Hematopoietic multipotent progenitor cell treated with erythropoietin and hydrocortisone succinate and interleukin-3 and kit ligand, for 15 days (in vitro differentiated cells): ENCODE measurements around the gene DCUN1D2.
"Not testable (repeated sequence)": the region's sequence is repeated elsewhere in the genome, so short reads cannot be mapped to it uniquely, and the experiment has no call there.

Experiments
- DNase-seq: peaks from one replicate; pipeline ENCODE4 v3.0.0-alpha.2; 2015; ENCODE audit warnings: low spot score

DCUN1D2 gene

DNA sequence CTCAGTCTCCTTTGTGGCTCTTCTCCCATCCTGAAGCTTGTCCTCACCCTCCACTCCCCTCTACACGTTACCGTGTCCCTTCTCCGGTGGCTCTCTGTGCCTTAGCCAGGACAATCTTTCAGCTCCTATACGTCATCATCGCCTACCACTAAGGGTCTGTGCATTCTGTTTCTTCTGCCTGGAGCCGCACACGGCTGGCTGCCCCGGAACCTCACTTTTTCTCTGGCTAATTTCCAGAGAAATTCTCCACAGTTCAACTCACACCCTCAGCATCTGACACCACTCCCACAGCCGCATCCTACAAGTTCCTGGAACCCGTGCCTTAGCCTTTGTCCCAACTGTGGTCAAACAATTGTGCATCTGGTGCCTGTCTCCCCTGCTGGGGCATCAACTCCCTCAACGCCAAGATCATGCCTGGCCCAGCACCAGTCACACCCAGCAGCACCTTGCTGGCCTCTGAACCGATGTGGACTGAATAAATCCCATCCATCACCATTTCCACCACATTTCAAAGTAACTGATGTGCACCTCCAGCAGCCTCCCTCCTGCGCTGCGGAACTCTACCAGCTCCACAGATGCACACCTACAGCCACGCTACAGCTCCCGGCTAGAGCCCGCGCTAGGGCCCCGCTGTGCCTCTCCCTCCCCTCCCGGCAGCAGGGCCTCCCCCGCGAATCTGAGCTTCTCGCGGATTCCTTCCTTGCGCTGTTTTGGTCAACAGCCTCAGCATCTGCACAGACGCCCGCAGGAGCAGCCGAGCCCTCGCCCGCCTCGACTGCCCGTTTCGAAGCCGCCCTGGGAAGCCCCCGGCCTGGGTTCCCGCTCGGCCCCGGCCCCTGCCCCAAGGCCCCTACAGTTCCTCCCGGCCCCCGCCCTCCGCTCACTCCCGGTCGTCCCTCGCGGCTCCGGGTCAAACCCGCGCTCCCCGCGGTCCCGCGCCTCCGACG is 689 bp downstream of the DCUN1D2 start:
- DNase-seq = no peak

DNA sequence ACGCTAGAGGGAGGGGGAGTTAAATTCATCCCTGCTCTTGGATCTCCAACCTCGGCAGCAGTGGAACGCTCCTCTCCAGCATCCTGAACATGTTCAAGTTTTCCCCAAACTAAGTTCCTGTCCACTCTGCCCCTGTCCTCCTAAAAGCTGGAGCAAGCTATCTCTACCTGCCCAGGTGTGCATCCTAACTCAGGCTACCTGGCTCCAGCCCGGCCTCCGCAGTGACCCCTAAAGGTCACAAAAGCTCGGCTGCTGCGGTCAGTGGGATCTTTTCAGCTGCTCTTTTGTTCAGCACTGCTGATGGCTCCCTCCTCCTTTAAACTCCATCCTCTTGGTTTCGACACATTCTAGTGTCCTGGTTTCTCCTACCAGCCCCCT is 1.4 kb downstream of the DCUN1D2 start:
- no peak for DNase-seq

DNA sequence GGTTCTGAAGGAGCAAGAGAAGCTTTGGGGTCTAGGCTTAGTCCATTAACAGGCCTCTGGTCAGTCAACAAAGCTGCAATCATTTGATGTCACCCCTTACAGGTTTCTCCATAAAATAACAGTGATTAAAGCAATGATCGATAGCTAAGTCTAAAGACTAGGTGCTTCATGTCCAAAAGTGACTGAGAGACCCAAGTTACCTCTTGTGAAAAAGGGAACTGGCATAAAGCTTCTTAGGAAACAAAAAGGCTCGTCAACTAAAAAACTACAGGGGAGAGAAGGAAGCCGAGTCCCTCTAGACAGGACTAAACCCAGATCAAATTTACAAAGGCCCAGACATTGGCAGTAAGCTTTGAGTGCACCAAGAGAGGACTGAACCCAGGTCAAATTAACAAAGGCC is 2.2 kb downstream of the DCUN1D2 start:
- DNase-seq = no peak

DNA sequence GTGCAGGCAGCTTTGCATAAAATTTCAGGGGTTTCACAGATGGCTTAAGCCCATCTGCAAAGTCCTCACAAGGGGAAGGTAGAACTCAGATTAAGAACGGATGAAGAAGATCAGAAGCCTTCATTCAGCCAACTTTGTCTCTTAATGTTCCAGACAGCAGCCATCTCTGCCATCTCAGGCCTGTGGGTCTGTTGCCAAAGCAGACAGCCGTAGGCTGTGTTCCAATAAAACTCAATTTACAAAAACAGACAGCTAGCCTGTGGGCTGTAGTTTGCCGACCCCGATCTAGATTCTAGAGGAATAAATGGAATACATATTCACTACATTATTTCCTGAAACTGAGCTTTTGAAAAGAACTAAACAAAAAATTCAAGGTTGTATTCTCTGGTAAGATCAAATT is 3.8 kb downstream of the DCUN1D2 start:
- no peak for DNase-seq

DNA sequence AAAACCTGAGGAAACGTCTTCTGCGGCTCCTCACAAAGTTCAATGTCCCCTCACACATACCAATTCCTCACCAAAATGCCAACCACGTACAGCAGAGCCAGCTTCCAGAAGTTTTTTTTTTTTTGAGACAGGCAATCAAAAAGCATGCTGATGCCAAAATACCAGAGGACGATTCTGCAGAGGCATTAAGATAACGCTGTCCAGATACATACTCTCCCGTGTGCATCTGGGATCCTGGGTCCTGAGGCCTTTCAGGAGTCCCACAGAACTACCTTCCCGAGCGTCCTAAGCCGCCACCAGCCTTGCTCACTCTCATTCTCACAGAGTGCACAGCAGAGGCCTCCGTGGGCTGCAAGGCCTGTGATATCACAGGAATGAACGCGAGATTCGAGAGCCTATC is 5.0 kb downstream of the DCUN1D2 start:
- DNase-seq = no peak

DNA sequence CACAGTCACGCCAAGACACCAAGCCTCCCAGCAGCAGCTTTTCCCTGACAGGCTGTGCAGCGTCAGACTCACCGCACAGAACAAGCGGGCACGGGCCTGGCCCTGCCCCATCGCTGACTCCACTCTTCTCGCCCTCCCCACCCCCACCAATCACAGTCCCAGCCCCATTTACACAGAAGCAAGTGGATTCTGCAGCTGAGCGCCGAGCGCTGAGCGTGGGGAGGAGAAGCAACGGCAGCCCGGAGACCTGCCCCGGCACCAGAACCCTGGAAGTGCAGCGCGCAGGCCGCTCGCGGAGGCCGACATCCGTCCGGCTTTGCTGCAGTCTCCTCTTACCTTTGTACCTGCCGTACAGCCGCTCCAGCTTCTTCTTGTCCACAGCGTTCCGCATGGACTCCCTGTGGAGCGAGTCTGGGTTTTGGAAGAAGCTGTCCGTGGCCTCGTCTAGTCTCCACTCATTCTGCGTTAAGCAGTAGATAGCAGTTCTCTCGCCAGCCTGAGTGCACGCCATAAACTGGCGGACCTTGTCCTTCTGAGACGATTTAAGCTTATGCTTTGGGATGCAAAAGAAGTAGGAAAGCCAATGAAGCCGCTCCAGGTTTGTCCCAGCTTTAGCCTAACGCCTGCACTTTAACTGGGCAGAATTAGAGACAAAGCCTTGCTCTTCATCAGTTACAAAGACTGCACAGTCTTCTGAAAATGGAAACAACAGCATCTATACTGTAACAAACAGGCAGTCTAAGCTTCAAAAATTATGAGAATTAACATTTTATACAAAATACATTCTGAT is 6.8 kb downstream of the DCUN1D2 start:
- DNase-seq = no peak

DNA sequence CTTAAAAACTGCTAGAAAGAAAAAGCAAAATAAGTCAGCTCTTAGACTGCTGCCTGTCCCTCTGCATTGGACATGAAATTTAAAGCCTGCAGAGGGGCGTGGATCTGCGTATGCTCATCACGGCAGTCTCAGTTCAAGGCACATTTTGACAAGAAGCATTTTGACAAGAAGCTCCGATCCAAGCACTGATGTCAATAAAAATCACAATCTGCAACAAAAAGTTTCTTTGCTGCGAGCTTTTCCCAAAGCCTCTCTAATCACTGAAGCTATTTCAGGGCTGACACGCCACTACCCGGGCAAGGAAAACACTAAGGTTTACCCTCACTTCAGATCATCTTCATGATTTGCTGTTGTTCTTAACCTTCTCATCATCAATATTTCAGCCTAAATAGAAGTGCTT is 7.4 kb downstream of the DCUN1D2 start:
- no peak for DNase-seq

DNA sequence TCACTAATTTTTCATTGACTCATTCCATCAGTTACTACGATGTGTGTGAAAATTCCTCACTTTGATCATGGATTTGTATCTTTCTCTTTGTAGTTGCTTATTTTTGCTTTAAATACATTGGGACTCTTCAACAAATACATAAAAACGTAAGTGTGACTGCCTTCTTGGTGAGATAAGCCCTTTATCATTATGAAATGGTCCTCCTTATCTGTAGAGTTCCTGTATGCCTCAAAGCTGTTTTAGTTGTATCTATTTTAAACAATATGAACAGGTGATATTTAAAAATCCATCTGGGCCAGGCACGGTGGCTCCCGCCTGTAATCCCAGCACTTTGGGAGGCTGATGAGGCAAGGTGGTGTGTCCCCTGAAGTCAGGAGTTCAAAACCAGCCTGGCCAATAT is 11.3 kb downstream of the DCUN1D2 start:
- DNase-seq = no peak

DNA sequence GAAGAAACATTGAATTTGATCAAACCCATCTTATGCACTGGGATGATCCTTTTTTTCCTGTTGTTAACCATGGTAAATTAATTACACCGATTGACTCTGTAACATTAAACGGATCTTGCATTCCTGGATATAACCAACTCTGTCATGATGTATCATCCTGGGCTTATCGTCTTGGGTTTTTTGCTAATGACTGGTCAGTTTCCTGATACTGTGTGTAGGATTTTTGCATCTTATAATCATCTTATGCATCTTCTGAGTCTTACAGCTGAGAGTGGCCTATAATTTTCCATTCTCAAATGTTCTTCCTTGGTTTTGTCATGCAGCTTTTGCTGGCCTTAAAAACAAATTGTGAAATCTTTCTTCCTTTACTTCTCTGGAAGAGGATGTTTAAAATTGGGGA is 12.8 kb downstream of the DCUN1D2 start:
- DNase-seq = no peak

DNA sequence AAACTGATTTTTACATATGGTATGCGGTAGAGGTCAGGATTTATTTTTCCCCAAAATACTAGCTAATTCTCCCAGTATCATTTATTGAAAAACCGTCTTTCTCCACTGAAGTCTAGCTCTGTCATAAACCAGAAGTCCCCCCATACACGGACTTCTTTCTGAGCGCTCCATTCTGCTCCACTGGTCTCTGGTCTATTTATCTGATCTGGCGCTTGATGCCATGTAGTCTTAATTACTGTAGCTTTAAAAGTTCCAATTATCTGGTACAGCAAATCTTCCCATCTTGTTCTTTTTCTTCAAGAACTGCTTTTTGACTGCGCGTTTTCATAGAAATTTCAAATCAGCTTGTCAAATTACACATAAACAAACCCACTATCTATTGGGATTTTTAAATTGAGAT is 13.7 kb downstream of the DCUN1D2 start:
- DNase-seq = no peak

DNA sequence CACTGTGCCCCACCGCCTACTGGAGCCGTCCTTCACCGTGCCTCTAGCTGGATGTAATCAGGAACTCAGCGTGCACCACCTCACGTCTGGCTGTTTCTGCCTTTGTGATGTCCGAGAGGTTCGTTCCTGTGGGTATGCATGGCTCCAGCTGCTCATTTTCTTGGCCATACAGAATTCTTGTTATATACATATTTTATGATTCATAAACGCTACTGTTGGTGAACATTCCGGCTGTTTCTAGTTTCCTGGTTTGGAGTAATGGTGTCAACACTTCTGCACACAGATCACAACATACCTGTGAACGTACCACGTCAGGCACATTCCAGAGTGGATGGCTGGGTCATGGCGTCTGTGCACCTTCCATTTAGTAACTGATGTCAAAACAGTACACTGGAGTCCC is 14.6 kb downstream of the DCUN1D2 start:
- no peak for DNase-seq

DNA sequence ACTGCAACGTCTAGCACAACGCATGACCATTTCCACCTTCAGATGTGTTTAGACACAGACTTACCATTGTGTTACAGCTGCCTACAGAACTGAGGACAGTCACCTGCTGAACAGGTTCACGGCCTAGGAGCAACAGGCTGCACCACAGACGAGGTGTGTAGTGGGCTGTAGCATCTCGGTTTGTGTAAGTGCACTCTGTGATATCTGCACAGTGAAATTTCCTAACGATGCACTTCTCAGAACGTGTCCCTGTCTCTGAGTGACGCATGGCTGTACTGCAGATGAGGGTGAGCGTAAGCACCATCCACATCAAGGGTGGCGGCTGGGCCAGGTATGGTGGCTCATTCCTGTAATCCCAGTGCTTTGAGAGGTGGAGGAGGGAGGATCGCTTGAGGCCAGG is 15.2 kb downstream of the DCUN1D2 start:
- DNase-seq = no peak

DNA sequence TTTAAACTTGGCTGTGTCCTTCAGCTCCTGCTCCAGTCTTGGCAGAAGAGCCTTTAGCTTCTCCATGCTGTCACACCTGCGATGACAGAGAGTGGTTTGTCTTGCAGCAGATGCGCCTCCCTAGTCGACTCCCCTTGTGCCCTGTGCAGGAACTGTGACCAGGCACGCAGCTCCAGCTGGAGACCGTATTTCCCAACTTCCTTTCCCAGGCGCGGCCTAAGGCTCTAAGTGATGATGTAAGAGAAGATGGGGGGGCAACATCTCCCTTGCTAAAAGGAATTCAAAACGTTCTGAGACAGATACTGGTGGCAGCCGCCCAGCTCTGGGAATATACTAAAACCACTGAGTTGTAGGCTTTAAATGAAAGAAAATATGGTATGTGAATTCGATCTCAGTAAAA is 16.3 kb downstream of the DCUN1D2 start:
- no peak for DNase-seq

DNA sequence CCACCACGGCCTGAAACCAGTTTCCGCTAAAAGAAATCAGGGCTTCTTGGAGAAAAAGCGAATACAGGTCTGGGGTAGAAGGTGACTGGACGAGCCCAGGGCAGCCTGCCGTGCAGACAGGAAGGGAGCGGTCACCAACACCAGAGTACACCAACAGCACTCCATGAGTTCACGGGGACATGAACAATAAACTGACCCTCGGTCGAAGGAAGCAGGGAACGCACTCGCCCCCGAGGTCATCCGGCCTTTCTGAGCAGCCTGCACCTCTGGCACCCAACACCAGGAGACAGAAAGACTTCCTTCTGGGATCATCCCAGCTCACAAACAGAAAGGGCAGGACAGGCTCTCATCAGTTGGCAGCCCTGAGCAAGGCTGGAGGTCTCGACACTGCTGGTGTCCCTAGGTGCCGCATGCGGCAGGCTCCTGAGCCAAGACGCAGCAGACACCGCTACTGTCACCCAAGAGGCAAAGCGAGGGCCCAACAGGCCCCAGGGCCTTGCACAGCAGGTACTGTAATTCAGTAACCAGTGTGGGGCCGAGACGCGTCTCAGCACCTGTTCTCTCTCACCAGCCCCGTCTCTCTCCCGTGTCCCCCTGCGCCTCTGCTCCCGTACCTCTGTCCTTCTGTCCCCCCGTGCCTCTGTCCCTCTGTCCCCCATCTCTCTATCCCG is 18.0 kb downstream of the DCUN1D2 start:
- DNase-seq = no peak

DNA sequence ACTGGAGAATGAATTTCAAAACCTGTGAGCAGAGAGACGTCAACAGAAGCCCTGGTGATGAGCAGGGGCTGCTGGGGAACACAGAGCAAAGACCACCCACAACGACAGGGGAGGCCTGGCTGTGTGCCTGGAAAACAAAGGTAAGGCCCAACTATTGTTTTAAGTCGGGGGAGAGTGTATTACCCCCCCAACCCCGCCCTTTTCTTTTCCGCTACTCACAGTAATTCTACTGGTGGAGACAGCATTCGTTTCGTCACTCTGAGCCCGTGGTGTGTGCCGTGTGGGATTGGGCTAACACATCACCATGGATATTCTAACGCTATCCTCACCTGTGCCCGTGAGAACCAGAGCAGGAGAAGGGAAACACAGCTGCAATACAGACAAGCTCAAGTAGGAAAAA is 18.7 kb downstream of the DCUN1D2 start:
- DNase-seq = no peak

DNA sequence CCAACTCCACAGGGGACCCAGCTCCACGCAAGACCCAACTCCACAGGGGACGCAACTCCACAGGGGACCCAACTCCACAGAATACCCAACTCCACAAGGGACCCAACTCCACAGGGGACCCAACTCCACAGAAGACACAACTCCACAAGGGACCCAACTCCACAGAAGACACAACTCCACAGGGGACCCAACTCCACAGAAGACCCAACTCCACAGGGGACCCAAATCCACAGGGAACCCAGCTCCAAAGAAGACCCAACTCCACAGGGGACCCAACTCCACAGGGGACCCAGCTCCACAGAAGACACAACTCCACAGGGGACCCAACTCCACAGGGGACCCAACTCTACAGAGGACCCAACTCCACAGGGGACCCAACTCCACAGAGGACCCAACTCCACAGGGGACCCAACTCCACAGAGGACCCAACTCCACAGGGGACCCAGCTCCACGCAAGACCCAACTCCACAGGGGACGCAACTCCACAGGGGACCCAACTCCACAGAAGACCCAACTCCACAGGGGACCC is 19.8 kb downstream of the DCUN1D2 start:
- not testable (repeated sequence) for DNase-seq

DNA sequence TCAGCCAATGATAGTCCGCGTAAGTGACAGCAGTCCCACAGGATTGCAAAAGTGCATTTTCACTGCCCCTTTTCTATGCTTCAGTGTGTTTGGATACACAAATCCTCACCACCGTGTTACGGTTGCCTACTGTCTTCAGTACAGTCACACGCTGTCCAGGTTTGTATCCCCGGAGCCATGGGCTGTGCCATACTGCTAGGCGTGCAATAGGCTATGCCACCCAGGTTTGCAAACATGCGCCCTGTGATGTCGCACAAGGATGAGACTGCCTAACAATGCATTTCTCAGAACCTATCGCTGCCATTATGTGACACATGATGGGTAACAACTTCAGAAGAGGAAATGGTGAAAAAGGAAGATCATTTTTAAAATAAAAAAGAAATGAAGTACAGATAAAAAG is 20.4 kb downstream of the DCUN1D2 start:
- no peak for DNase-seq

DNA sequence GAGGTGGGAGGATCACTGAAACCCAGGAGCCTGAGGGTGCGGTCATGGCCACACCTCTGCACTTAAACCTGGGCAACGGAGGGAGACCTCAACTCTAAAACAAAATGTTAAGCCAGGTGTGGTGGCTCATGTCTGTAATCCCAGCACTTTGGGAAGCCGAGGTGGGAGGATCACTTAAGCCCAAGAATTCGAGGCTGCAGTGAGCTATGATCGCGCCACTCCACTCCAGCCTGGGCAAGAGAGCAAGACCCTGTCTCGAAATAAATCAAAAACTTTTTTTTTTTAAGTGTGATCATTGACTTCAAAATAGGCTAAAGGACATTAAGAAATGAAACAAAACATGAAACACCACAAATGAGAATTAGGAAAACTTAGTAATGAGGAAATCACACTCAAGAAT is 20.9 kb downstream of the DCUN1D2 start:
- no peak for DNase-seq

DNA sequence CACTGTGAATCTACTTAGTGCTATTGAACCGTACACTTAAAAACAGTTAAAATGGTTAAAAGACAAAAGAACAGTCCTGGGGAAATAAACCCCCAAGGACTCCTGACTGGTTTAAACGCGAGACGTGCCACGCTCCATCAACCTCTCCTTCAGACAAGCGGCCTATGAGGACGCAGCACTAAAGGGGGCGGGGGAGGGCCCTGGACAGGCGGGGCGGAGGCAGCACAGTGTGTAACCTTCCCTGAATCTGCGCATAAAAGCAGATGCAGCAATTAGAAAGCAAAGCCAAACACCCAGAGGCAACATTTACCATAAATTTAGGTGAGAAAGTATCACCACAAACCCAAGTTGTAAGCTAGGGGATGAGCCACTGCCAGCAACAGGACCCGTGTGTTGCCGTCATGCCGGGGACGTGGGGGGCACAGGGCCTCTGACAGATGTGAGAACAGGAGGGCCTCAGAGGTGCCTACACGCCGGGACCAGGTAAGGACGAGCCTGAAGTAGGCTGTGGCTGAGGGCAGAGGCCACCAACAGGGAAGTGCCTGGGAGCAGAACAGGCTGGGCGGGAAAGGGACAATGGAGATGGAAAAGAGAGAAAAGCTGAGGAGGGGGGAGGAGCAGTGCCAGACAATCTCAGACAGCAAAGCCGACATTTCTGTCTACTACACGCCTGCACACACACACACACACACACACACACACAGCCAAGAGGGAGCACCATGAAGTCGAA is 21.9 kb downstream of the DCUN1D2 start:
- no peak for DNase-seq

DNA sequence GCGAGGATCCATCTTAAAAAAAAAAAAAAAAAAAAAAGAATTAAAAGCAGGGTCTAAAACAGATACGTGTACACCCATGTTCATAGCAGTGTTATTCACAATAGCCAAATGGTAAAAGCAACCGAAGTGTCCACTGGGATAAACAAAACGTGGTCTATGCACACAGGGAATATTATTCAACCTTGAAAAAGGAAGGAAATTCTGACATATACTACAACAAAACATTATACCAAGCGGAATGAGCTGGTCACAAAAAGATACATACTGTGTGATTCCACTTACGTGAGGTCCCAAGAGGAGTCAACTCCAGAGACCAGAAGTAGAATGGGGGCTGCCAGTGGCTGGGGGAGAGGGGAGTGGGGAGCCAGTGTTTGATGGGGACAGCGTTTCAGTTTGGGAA is 22.5 kb downstream of the DCUN1D2 start:
- DNase-seq = no peak

DNA sequence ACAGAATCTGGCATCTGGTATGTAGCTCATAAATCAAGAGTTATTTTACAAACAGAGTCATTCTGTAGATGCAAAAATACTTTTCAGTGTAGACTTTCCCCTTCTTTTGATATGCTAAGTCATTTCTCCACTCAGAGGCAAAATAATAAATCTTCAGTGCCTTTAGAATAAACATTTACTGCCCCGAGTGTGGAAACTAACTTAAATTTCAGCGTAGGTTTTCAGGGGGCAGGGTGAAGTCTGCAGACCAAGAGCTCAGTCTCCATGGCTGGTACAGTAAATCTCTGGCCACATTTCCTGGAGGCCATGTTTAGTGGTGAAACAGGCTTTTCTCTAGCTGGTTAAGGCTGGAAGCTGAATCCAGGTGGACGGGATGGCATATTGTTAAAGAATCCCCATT is 24.1 kb downstream of the DCUN1D2 start:
- no peak for DNase-seq

DNA sequence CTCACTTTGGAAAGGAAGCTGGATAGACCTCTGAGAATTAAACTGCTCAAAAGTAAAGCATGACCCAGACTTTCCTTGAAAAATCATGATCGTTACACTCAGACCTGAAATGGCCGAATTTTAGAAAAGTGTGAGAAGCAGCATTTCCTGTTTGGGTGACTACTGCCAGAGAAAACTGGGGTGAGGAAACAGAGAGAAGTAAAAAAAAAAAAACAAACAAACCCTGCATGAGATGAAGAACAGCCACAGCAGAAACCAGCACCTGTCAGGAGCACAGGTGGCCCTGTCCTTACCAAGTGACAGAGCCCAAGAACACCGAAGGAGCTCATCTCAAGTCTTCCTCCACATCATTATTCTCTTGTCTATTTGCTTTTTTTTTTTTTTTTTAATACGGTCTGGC is 25.2 kb downstream of the DCUN1D2 start:
- DNase-seq = no peak
